Testis (tissue), 2 donors: ENCODE data around the gene MYO1H.

Source experiments
- CTCF ChIP-seq, 3 experiments: fragments of 450-650 bp in 2 of 3; fragments of 200-600 bp in 1 of 3; sonication (generic) in 1 of 3; IDR thresholded peaks; one replicate each; pipeline ENCODE4 v1.5.1; 2016 to 2019; ENCODE audit warnings: antibody characterized with exemption in 3 of 3, mild to moderate bottlenecking in 2 of 3, moderate library complexity in 1 of 3
- POLR2A ChIP-seq: fragments of 450-650 bp; IDR thresholded peaks from one replicate; pipeline ENCODE4 v1.6.1; 2017; ENCODE audit warnings: antibody characterized with exemption, mild to moderate bottlenecking, moderate library complexity

GRCh38 chr12:109382031-109382430 is 34.3 kb downstream of the MYO1H start:
- TF ChIP-seq CTCF (IDR thresholded peaks at IDR 0.05): no peak
- TF ChIP-seq POLR2A: no peak
